ENCODE results near the gene ZNF649.
"Not testable (repeated sequence)": the region's sequence is repeated elsewhere in the genome, so short reads cannot be mapped to it uniquely, and the experiment has no call there.

The ZNF649 gene

GRCh38 chr19:51904331-51905165 lies at the start of gene ZNF649:
Gene ZNF649, minus strand, starts transcription at chr19:51905017. Its CDS starts 4,910 bp downstream, at chr19:51900107.
- peak; percentile 88 for FAIRE-seq

GRCh38 chr19:51948975-51949374 lies 44.2 kb upstream of the ZNF649 start:
- FAIRE-seq = no peak

- FAIRE-seq = no peak
Measured at GRCh38 chr19:51946602-51947001, 41.8 kb upstream of the ZNF649 start.

- no peak for FAIRE-seq
Measured at GRCh38 chr19:51944798-51945552, 40.2 kb upstream of the ZNF649 start.

GRCh38 chr19:51938936-51939335 lies 34.1 kb upstream of the ZNF649 start:
- FAIRE-seq = no peak

GRCh38 chr19:51931921-51932320 lies 27.1 kb upstream of the ZNF649 start:
- FAIRE-seq = no peak

- no peak for FAIRE-seq
Measured at GRCh38 chr19:51927859-51928258, 23.0 kb upstream of the ZNF649 start.

- FAIRE-seq = peak; percentile 83
Measured at GRCh38 chr19:51926784-51927741, 22.2 kb upstream of the ZNF649 start, which contains the start of gene ZNF613. Gene ZNF613, plus strand, starts transcription at chr19:51927472. Its CDS starts 8,749 bp downstream, at chr19:51936221.

GRCh38 chr19:51926426-51926783 lies 21.6 kb upstream of the ZNF649 start:
- no peak for FAIRE-seq

GRCh38 chr19:51921949-51922348 lies 17.1 kb upstream of the ZNF649 start:
- FAIRE-seq = no peak

- FAIRE-seq = no peak
Measured at GRCh38 chr19:51919606-51920005, 14.8 kb upstream of the ZNF649 start.

GRCh38 chr19:51916167-51916566 lies 11.3 kb upstream of the ZNF649 start:
- FAIRE-seq = no peak

GRCh38 chr19:51915324-51915867 lies 10.6 kb upstream of the ZNF649 start:
- no peak for FAIRE-seq

GRCh38 chr19:51907981-51908380 lies 3.2 kb upstream of the ZNF649 start:
- not testable (repeated sequence) for FAIRE-seq

- not testable (repeated sequence) for FAIRE-seq
Measured at GRCh38 chr19:51906108-51906507, 1.3 kb upstream of the ZNF649 start.

GRCh38 chr19:51905639-51906038 lies 822 bp upstream of the ZNF649 start:
- not testable (repeated sequence) for FAIRE-seq

- no peak for FAIRE-seq
Measured at GRCh38 chr19:51905206-51905605, 389 bp upstream of the ZNF649 start.

GRCh38 chr19:51903192-51903591 lies 1.6 kb downstream of the ZNF649 start:
- FAIRE-seq = no peak

GRCh38 chr19:51901860-51902259 lies 3.0 kb downstream of the ZNF649 start:
- no peak for FAIRE-seq

GRCh38 chr19:51891193-51891747 lies 13.5 kb downstream of the ZNF649 start:
- no peak for FAIRE-seq

- FAIRE-seq = no peak
Measured at GRCh38 chr19:51889934-51890333, 14.9 kb downstream of the ZNF649 start.

All from G401.6 (cell line).